HG02571 (cell line): ENCODE data around the gene ACTN3.
"Not testable (repeated sequence)": the region's sequence is repeated elsewhere in the genome, so short reads cannot be mapped to it uniquely, and the experiment has no call there.

Experiments used
- ATAC-seq: cut with Tn5 transposase; IDR thresholded peaks from one replicate; pipeline ENCODE4 v1.9.1; 2021; ENCODE audit warnings: mild to moderate bottlenecking, moderate library complexity; ENCODE audit not compliant: unreplicated experiment

The ACTN3 gene

GRCh38 chr11:66544952-66545351 lies 1.8 kb upstream of the ACTN3 start:
- not testable (repeated sequence) for ATAC-seq

- ATAC-seq = peak; percentile 86
Observed at GRCh38 chr11:66545701-66546367, 869 bp upstream of the ACTN3 start, which contains the start of gene ZDHHC24. Gene ZDHHC24, minus strand, starts transcription at chr11:66546048. Its CDS starts 45 bp downstream, at chr11:66546003.

GRCh38 chr11:66546966-66547661 lies 411 bp downstream of the ACTN3 start:
- ATAC-seq = no peak

- no peak for ATAC-seq
Observed at GRCh38 chr11:66547662-66548009, 933 bp downstream of the ACTN3 start.

- ATAC-seq = no peak
Observed at GRCh38 chr11:66548041-66548440, 1.3 kb downstream of the ACTN3 start.

GRCh38 chr11:66548774-66549630 lies 2.3 kb downstream of the ACTN3 start:
- no peak for ATAC-seq

GRCh38 chr11:66549696-66550095 lies 3.0 kb downstream of the ACTN3 start:
- ATAC-seq = no peak

GRCh38 chr11:66550887-66551286 lies 4.2 kb downstream of the ACTN3 start:
- ATAC-seq = no peak

- ATAC-seq = no peak
Observed at GRCh38 chr11:66554602-66555001, 7.9 kb downstream of the ACTN3 start.

GRCh38 chr11:66555416-66555815 lies 8.7 kb downstream of the ACTN3 start:
- no peak for ATAC-seq

GRCh38 chr11:66556086-66556485 lies 9.4 kb downstream of the ACTN3 start:
- ATAC-seq = no peak

GRCh38 chr11:66557733-66558326 lies 11.1 kb downstream of the ACTN3 start:
- ATAC-seq = no peak

GRCh38 chr11:66559142-66559865 lies 12.6 kb downstream of the ACTN3 start:
- no peak for ATAC-seq

- no peak for ATAC-seq
Observed at GRCh38 chr11:66559866-66560676, 13.4 kb downstream of the ACTN3 start.

GRCh38 chr11:66561178-66561974 lies 14.7 kb downstream of the ACTN3 start:
- no peak for ATAC-seq

GRCh38 chr11:66561975-66562248 lies 15.2 kb downstream of the ACTN3 start:
- no peak for ATAC-seq

- ATAC-seq = no peak
Observed at GRCh38 chr11:66562275-66562674, 15.6 kb downstream of the ACTN3 start.

GRCh38 chr11:66562907-66563583 lies 16.3 kb downstream of the ACTN3 start:
- no peak for ATAC-seq

GRCh38 chr11:66563832-66564231 lies 17.1 kb downstream of the ACTN3 start:
- no peak for ATAC-seq
